IMR-90 (cell line): ENCODE measurements around the gene CCDC170. TPM values are rescaled to one million over a fixed set of nuclear protein-coding genes. Genes with fewer than 3 reads are reported as not detected.

Experiments used
- ATAC-seq: fragments of 200-7000 bp; cut with Tn5 transposase; 2 replicates; pipeline ENCODE4 v1.9.1; 2020; ENCODE audit warnings: low read depth, mild to moderate bottlenecking, moderate library complexity
- BruUV-seq: library from RNA; stranded (reverse); fragments of 400-500 nt; replicated peaks from 2 replicates; lab custom pipeline; 2021; lab: Mats Ljungman, UMichigan
- CTCF ChIA-PET: fragments of 300-600 bp; formaldehyde crosslinking; extraction: SDS; loops from one replicate; lab custom pipeline; 2021; ENCODE audit warnings: antibody characterized with exemption; lab: Yijun Ruan, JAX
- POLR2A ChIA-PET: fragments of 300-600 bp; sonication (Branson Sonifier 250); formaldehyde crosslinking; loops from one replicate; lab custom pipeline; 2022; ENCODE audit warnings: antibody characterized with exemption; ENCODE audit not compliant: unreplicated experiment; lab: Charles Lee
- DNase-seq: peaks from one replicate; pipeline ENCODE4 v3.0.0; 2013
- H2AFZ ChIP-seq: replicated peaks from 2 replicates; pipeline ENCODE3; 2013; ENCODE audit warnings: low read length, mild to moderate bottlenecking; ENCODE audit not compliant: poor library complexity
- H2AK5ac ChIP-seq: 2 replicates; pipeline ENCODE4 v1.6.1; 2013; ENCODE audit warnings: low read depth, low read length, inconsistent platforms
- H2AK9ac ChIP-seq: replicated peaks from 2 replicates; pipeline ENCODE3; 2013; ENCODE audit warnings: mild to moderate bottlenecking, low read depth, low read length, moderate library complexity; ENCODE audit not compliant: poor library complexity
- H2BK120ac ChIP-seq: 2 replicates; pipeline ENCODE4 v1.6.1; 2013; ENCODE audit warnings: low read depth, low read length, inconsistent platforms
- H2BK15ac ChIP-seq: 3 replicates; pipeline ENCODE4 v1.6.1; 2013; ENCODE audit warnings: low read depth, low read length, inconsistent platforms
- H2BK20ac ChIP-seq: 2 replicates; pipeline ENCODE4 v1.6.1; 2013; ENCODE audit warnings: low read depth, mild to moderate bottlenecking, inconsistent platforms, low read length, moderate library complexity
- H2BK5ac ChIP-seq: 2 replicates; pipeline ENCODE4 v1.6.1; 2013; ENCODE audit warnings: mild to moderate bottlenecking, low read depth, low read length, inconsistent platforms; ENCODE audit not compliant: poor library complexity, severe bottlenecking
- H3K14ac ChIP-seq: replicated peaks from 2 replicates; pipeline ENCODE4 v1.6.1; 2013; ENCODE audit warnings: low read depth, low read length, inconsistent platforms
- H3K18ac ChIP-seq: 2 replicates; pipeline ENCODE4 v1.6.1; 2013; ENCODE audit warnings: low read depth, low read length, control low read depth
- H3K23ac ChIP-seq: 2 replicates; pipeline ENCODE4 v1.6.1; 2013; ENCODE audit warnings: low read depth, low read length, inconsistent platforms
- H3K27ac ChIP-seq: 2 replicates; pipeline ENCODE4 v1.5.1; 2013; ENCODE audit warnings: mild to moderate bottlenecking, control low read depth, low read length; ENCODE audit not compliant: insufficient read depth
- H3K27me3 ChIP-seq: 2 replicates; pipeline ENCODE4 v1.6.1; 2013; ENCODE audit warnings: low read length; ENCODE audit not compliant: control insufficient read depth, insufficient read depth
- H3K36me3 ChIP-seq: 2 replicates; pipeline ENCODE4 v1.6.1; 2013; ENCODE audit warnings: low read length, mixed read lengths; ENCODE audit not compliant: control insufficient read depth, insufficient read depth
- H3K4ac ChIP-seq: 2 replicates; pipeline ENCODE4 v1.6.1; 2013; ENCODE audit warnings: low read depth, low read length, inconsistent platforms
- H3K4me1 ChIP-seq: 2 replicates; pipeline ENCODE4 v1.6.1; 2013; ENCODE audit warnings: low read length, mixed read lengths; ENCODE audit not compliant: control insufficient read depth, insufficient read depth
- H3K4me2 ChIP-seq: 2 replicates; pipeline ENCODE4 v1.6.1; 2013; ENCODE audit warnings: low read depth, mild to moderate bottlenecking, control low read depth, low read length, moderate library complexity
- H3K4me3 ChIP-seq: 2 replicates; pipeline ENCODE4 v1.5.1; 2013; ENCODE audit warnings: low read depth, mild to moderate bottlenecking, control low read depth, low read length, moderate library complexity; ENCODE audit not compliant: insufficient read depth
- H3K56ac ChIP-seq: 2 replicates; pipeline ENCODE4 v1.6.1; 2013; ENCODE audit warnings: low read length, inconsistent platforms; ENCODE audit not compliant: insufficient read depth; ENCODE audit errors: extremely low read depth
- H3K79me1 ChIP-seq, 2 experiments: 2 replicates each; pipeline ENCODE4 v1.6.1; 2013; ENCODE audit warnings: low read length in 2 of 2, inconsistent platforms in 1 of 2, low read depth in 1 of 2
- H3K9ac ChIP-seq: 2 replicates; pipeline ENCODE4 v1.6.1; 2013; ENCODE audit warnings: low read depth, low read length, control low read depth
- H3K9me1 ChIP-seq: 2 replicates; pipeline ENCODE4 v1.6.1; 2013; ENCODE audit warnings: low read length, inconsistent platforms; ENCODE audit not compliant: insufficient read depth
- H3K9me3 ChIP-seq: 2 replicates; pipeline ENCODE4 v1.6.1; 2013; ENCODE audit warnings: low read length; ENCODE audit not compliant: control insufficient read depth, insufficient read depth
- H4K20me1 ChIP-seq: 2 replicates; pipeline ENCODE4 v1.6.1; 2013; ENCODE audit warnings: low read length, inconsistent platforms; ENCODE audit not compliant: insufficient read depth
- H4K5ac ChIP-seq: 2 replicates; pipeline ENCODE4 v1.6.1; 2013; ENCODE audit warnings: mild to moderate bottlenecking, low read depth, low read length, control low read depth
- H4K8ac ChIP-seq, 2 experiments: 2 replicates each; pipeline ENCODE4 v1.6.1; 2013; ENCODE audit warnings: low read depth in 2 of 2, low read length in 2 of 2, control low read depth in 1 of 2, inconsistent platforms in 1 of 2
- H4K91ac ChIP-seq: 2 replicates; pipeline ENCODE4 v1.6.1; 2013; ENCODE audit warnings: low read depth, low read length, inconsistent platforms; ENCODE audit not compliant: insufficient read depth
- BHLHE40 ChIP-seq: fragments of 150-350 bp; IDR thresholded peaks from 2 replicates; pipeline ENCODE4 v1.6.1; 2016; ENCODE audit warnings: mild to moderate bottlenecking, low read depth, low read length
- CHD1 ChIP-seq: IDR thresholded peaks from 2 replicates; pipeline ENCODE4 v1.6.1; 2012; ENCODE audit warnings: low read depth, low read length, improper control_type of control experiment
- CTCF ChIP-seq: conservative IDR thresholded peaks from 2 replicates; pipeline ENCODE4 v1.5.1; 2012; ENCODE audit warnings: mild to moderate bottlenecking, low read depth, low read length, improper control_type of control experiment
- MAFK ChIP-seq: IDR thresholded peaks from 2 replicates; pipeline ENCODE4 v1.6.1; 2012; ENCODE audit warnings: low read depth, low read length, improper control_type of control experiment
- MAZ ChIP-seq: IDR thresholded peaks from 2 replicates; pipeline ENCODE4 v1.6.1; 2012; ENCODE audit warnings: low read depth, mild to moderate bottlenecking, low read length, improper control_type of control experiment, moderate library complexity, borderline replicate concordance
- MXI1 ChIP-seq: IDR thresholded peaks from 2 replicates; pipeline ENCODE4 v1.6.1; 2012; ENCODE audit warnings: low read depth, mild to moderate bottlenecking, low read length, moderate library complexity, borderline replicate concordance
- NFE2L2 ChIP-seq: fragments of 150-350 bp; IDR thresholded peaks from 2 replicates; pipeline ENCODE4 v1.6.1; 2016; ENCODE audit warnings: low read depth, mild to moderate bottlenecking, low read length
- RCOR1 ChIP-seq: IDR thresholded peaks from 2 replicates; pipeline ENCODE4 v1.6.1; 2012; ENCODE audit warnings: mild to moderate bottlenecking, low read length, improper control_type of control experiment; ENCODE audit not compliant: insufficient replicate concordance
- SMC3 ChIP-seq: fragments of 150-350 bp; IDR thresholded peaks from 2 replicates; pipeline ENCODE4 v1.6.1; 2016; ENCODE audit warnings: low read depth, mild to moderate bottlenecking, antibody characterized with exemption, low read length, moderate library complexity
- USF2 ChIP-seq: fragments of 150-350 bp; IDR thresholded peaks from 2 replicates; pipeline ENCODE4 v1.6.1; 2017; ENCODE audit warnings: mild to moderate bottlenecking, antibody characterized with exemption, low read length, low read depth
- WGBS, 2 experiments: methylation state at CpG; one replicate each; pipeline versions ENCODE4 v1.1.5 to v1.1.7; 2013; ENCODE audit warnings: missing lambda C conversion rate in 2 of 2; ENCODE audit not compliant: insufficient read length in 1 of 2; ENCODE audit errors: extremely low coverage in 2 of 2; 5-methylcytosine and 5-hydroxymethylcytosine counted together
- dilution Hi-C: fragments of 300-500 bp; cut with HindIII; formaldehyde crosslinking; loops from one replicate; pipeline ENCODE4 v1.14.3; 2018; ENCODE audit warnings: low sequenced_read_pairs; ENCODE audit not compliant: unreplicated experiment
- in situ Hi-C: fragments of 300-500 bp; cut with MboI; formaldehyde crosslinking; loops from 3 replicates; pipeline ENCODE4 v1.14.3; 2019; ENCODE audit warnings: low sequenced_read_pairs, inconsistent platforms, mixed read lengths
- intact Hi-C: fragments of 100-400 bp; cut with micrococcal nuclease; formaldehyde crosslinking; loops from 2 replicates; pipeline ENCODE4 v1.10.0; 2022
- polyA plus RNA-seq, 3 experiments: library from polyadenylated mRNA; depleted of rRNA; stranded (reverse); fragments of >200 nt; gene quantifications; 2 replicates each; pipeline ENCODE4 v1.2.3, GENCODE V29; 2012; ENCODE audit warnings: low replicate concordance in 1 of 3
- total RNA-seq: library from RNA; depleted of rRNA; stranded (reverse); fragments of >200 nt; gene quantifications from 2 replicates; pipeline ENCODE4 v1.2.3, GENCODE V29; 2012

The CCDC170 gene
- total and polyA plus RNA-seq, 2 of the 4 experiments (the other 2 are of a cell fraction), result 0.12 to 0.54 TPM

GRCh38 chr6:151477726-151478125 lies 16.1 kb upstream of the CCDC170 start:
- Histone ChIP-seq H2AK9ac (no peak overlapping the region), H3K36me3 (no peaks in the 10 kb centered on the region), H2BK15ac (no peak overlapping the region), H3K4me3 (no peak overlapping the region), H3K9ac (no peak overlapping the region), H4K20me1 (no peaks in the 10 kb centered on the region), H4K91ac (no peak overlapping the region), H4K8ac (no peak overlapping the region), H3K14ac (no peak overlapping the region), H3K79me1 (no peaks in the 10 kb centered on the region), H4K5ac (no peak overlapping the region), H3K9me3 (no peaks in the 10 kb centered on the region), H2AFZ (no peak overlapping the region), H3K9me1 (no peaks in the 10 kb centered on the region), H2AK5ac (no peak overlapping the region), H3K18ac (no peak overlapping the region), H3K27me3 (no peaks in the 10 kb centered on the region), H3K4me2 (no peak overlapping the region), H2BK120ac (no peak overlapping the region), H2BK20ac (no peak overlapping the region), H3K27ac (no peak overlapping the region), H3K23ac (no peak overlapping the region), H3K4me1 (peaks cover 5% of the 10 kb centered on the region; the same call in 1 of the 2 replicates), H3K4ac (no peak overlapping the region), H2BK5ac (no peak overlapping the region), H3K56ac (no peak overlapping the region)
- DNase-seq (no peak), ATAC-seq (no peak)
- ChIA-PET CTCF (no interaction called here), POLR2A (no interaction called here)
- dilution Hi-C loops (no loop called here), intact Hi-C loops (loop anchor here (10.0 kb wide), 1 partner anchor 787 kb away; no protein-coding TSS in a partner anchor), in situ Hi-C loops (no loop called here)
- BruUV-seq, result no TSS peak
- WGBS, 2 experiments, result no CpG with 5 or more reads among the region's 12 CpGs
- TF ChIP-seq MAFK (no peak), USF2 (no peak), CTCF (no peak), MXI1 (no peak), RCOR1 (no peak), BHLHE40 (no peak), NFE2L2 (no peak), CHD1 (no peak), SMC3 (no peak), MAZ (no peak)
